NCI-H69 (cell line): ENCODE measurements around the gene PCSK2.

Experiments
- DNase-seq: peaks from one replicate; lab custom pipeline; 2025; lab: John Stamatoyannopoulos, UW

The PCSK2 gene

GRCh38 chr20:17339000-17339399, 112.2 kb downstream of the PCSK2 start:
- DNase-seq, result no peak

GRCh38 chr20:17343091-17343490, 116.3 kb downstream of the PCSK2 start:
- no peak for DNase-seq

- DNase-seq, result no peak
Measured at GRCh38 chr20:17343656-17344452, 117.0 kb downstream of the PCSK2 start.

DNA sequence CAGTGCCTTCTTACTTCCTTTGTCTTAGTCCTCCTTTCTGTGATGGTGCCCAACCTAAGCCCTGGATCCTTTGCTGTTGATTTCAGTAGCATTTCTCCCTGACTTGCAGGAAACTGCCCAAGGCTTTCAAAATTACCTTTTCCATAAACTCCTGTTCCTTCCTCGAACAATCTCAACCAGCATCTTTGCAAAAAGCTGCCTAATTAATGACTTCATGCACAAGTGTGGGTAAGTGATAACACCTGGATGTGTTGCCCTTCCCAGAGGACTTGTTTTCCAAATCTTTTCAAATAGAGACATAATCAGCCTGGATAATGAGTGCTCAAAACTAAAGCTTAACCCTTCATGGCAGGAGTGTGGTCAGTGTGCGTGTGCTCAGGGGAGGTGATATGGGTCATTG, 118.0 kb downstream of the PCSK2 start:
- DNase-seq, result peak; percentile 49

DNA sequence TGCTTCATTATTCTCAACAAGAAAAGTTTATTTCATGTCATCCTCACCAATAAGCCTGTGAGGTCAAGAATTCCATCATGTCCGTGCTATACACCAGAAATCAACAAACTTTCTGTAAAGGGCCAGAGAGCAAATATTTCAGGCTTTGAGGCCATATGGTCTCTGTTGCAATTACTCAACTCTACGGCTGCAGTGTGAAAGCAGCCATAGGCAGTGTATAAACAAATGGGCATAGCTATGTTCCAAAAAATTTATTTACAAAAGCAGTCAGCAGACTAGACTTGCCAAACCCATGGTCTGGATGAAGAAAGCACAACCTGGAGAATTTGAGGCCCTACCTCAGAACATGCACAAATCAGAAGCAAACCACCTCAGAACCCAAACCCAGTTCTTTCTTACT, 118.5 kb downstream of the PCSK2 start:
- peak; percentile 40 for DNase-seq

- no peak for DNase-seq
Measured at GRCh38 chr20:17350321-17350720, 123.5 kb downstream of the PCSK2 start.

DNA sequence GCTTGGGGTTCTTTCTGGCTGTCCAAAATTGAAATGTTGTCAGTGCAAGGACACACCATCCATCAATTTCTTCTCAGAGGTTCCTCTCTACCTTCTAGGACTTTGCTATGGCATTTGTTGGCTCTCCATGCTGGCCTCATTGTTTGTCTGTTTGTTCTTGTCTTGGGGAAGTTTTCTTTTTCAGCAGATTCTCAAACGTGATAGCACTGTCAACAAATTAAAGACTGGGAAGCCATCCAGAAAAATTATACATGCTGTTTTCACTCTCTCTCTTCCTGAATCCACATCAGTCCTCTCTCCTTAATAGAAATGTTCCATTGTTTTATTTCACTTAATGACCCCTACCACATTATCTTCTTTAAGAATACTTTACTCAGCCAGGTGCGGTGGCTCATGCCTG, 130.4 kb downstream of the PCSK2 start:
- DNase-seq, result peak; percentile 94

- peak; percentile 27 for DNase-seq
Measured at GRCh38 chr20:17358854-17359253, 132.0 kb downstream of the PCSK2 start.

DNA sequence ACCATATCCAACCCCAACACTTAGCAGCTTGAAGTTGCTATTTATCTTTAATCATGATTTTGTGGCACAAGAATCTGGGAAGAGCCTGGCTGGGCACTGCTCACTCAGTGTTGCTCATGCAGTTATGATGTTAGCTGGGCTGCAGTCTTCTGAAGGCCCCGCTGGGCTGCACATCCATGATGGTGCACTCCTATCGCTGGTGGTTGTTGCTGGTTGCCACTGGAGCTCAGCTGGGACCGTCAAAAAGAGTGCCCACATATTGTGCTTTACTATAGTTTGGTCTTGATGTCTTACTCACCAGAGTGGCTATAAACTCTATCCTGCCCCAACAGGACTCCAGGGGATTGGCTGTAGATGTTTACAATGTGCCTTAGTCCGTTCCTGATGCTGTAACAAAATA, 137.8 kb downstream of the PCSK2 start:
- no peak for DNase-seq

- DNase-seq, result no peak
Measured at GRCh38 chr20:17365831-17366230, 139.0 kb downstream of the PCSK2 start.

DNA sequence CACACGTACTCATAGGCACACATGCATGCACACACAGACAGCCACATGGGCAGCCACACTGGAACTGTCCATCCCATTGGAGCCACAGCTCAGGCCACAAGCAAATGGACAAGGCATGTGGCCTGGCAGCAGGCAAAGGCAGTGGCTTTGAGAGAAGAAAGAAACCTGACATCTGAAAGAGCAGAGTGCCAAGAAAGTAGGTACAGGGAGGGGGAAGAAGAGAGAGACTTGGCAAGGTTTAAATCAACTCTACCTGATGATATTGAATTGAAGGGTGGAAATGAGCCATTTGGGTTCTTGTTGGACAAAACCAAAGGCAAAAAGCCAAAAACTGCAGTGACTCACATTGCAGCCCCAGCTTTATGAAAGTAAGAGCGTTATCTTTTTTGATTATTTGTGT, 142.7 kb downstream of the PCSK2 start:
- no peak for DNase-seq

DNA sequence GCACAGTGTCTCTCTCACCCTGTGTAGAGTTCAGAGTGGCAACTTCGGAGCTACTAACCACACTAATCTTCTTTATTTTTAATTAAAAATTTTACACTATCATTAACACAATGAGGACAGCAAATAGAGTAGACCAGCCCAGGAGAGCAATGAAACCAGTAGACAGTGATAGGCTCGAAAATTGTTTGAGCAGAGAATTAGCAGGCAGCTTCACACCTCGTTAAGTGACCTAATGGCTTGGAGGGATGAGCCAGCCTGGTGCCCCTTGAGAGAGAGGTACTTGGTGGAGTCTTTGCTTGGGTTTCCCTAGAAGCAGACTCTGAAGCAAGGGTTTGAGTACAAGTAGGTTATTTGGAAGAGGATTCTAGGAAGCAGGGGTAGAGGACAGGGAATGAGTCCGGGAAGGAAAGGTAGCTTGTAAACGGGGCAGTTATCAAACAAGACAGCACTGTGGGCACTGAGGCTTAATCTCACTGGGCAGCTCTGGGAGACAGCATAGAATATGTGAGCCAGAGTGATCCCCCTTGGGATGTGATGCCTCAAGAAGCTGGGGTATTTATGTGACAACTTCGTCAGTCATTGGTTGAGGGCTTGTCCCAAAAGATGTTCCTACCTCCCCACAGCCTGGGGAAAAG, 146.1 kb downstream of the PCSK2 start:
- peak; percentile 65 for DNase-seq

DNA sequence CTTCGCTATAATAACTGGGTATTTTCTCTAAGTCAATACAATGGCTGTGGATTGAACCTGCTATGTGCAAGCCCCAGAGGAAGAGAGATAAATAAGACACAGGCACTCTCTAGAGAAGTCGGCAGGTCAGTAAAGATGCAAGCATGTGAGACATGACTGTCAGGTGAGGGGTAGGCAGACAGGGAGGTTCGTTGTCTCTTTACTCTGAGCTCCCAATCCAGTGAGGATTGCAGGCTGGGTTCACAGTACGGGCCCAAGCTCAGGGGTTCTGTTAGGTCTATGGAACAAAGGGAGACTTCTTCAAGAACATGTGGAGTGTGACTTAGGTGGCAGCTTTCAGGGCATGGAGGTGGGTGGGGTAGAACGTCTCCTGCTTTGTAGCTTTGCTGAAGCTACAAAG, 147.2 kb downstream of the PCSK2 start:
- DNase-seq, result no peak

GRCh38 chr20:17376031-17376430, 149.2 kb downstream of the PCSK2 start:
- no peak for DNase-seq

DNA sequence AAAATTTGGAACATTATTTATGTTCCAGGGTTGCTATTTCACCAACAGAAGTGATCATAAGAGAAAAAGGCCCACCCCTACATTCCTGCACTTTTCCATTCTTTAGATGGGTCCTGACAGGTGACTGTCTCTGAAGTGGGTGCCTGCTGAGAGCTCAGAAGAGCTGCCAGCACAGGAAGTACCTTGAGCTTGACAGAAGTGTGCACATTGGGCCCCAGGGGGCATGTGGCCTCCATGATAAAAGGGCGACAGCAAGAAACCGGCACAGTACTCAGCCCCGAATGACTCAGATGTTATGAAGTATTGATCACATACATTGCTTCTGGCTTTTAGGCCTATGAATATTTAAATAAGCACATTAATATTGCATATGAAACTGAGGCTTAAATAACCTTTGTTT, 150.4 kb downstream of the PCSK2 start:
- DNase-seq, result no peak

DNA sequence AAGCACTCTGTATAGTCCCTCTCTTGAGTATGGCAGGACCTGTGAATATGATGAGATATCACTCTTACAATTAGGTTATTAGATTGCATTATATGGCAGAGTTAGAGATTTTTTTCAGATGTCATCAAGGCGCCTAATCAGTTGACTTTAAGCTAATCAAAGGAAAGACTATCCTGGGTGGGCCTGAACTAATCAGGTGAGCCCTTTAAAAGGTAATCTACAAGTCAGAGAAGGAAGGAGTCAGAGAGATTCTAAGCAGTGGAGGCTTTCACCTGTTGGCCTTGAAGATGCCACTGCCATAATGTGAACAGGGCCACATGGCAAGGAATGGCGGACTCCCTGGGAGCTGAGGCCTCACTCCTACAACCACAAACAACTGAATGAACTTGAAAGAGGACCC, 152.8 kb downstream of the PCSK2 start:
- DNase-seq, result no peak

- DNase-seq, result peak; percentile 24
Measured at GRCh38 chr20:17380801-17381200, 154.0 kb downstream of the PCSK2 start.

DNA sequence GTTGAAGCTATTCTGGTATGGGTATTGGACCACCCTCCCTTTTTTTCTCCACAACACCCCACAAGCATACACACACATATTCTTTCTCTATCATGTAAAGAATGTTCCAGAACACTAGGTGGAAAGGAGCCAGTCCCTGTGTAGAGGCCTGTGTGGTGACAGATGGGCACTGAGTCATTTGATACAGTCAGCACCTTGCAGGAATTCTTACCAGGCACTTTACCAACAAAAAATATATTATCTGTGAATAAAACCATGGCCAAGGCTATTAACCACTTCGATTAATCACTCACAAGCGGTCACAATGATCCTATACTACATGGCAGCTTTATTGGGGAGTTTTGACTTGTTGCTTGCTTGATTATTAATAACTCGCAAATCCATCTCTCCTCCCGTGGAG, 154.9 kb downstream of the PCSK2 start:
- DNase-seq, result peak; percentile 46

DNA sequence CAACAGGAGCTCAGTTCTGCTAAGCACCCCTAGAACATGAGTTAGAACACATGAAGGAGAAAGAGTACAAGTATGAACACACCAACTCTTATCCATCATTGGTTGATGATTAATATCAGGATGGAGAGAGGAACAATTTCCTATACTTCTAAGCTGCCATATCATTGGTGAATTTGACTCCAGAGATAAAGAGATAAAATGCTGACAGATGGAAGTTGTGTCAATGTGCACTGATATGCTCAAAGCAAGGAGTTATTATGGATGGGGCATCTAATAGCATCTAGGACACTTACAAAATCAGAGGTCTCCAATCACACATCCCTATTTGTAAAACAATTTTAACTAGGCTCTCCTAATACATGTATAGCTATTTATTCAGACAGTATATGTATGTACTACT, 159.0 kb downstream of the PCSK2 start:
- DNase-seq, result no peak

DNA sequence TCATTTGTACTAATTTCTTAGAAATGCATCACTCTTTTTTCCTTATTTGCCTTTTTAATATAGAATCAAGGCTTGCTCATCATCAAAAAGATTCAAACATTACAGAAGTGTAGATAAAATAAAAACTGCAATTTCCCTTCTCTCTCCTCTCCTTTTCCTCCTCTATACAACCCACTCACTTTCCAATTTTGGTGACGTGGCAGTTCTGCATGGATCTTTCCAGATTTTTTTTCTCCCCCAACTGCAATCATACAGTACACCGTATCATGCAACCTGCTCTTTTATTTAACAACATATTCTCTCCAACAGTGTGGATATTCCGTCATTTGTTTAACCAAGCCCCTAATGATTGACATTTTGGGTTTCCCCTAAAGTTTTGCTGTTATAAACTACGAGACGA, 163.8 kb downstream of the PCSK2 start:
- no peak for DNase-seq

- DNase-seq, result peak; percentile 29
Measured at GRCh38 chr20:17391127-17391771, 164.4 kb downstream of the PCSK2 start.

- no peak for DNase-seq
Measured at GRCh38 chr20:17394411-17394810, 167.6 kb downstream of the PCSK2 start.

DNA sequence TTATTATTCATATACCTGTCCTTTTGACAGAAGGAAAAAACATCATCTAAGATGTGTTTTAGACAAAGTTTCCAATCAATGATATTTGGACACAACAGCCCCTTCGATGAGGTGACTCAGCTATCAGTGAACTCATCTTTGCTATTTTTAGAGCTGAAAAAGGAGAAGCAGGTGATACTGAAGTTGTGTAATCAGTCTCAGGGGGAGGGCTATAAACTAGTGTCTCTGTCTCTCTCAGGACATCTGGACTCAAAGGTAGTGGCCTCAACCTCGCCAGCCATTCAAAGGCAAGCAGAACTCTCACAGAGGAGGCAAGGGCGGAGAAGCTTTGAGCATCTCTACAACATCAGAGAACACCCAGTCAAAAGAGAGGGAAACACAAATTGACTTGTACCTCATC, 168.9 kb downstream of the PCSK2 start:
- peak; percentile 51 for DNase-seq
